H9 (cell line): Measurements from ENCODE around the gene FAXC. TPM values are rescaled to one million over a fixed set of nuclear protein-coding genes. Genes with fewer than 3 reads are reported as not detected.
A peak's percentile ranks its signal among the peaks of the same experiment; 100 is the strongest.

Experiments used
- DNase-seq: peaks from one replicate; pipeline ENCODE4 v3.0.0-alpha.2; 2017
- H2AFZ ChIP-seq: one replicate; pipeline ENCODE4 v1.6.1; 2013; ENCODE audit warnings: mild to moderate bottlenecking, low read length, control low read depth, moderate library complexity
- H2AK5ac ChIP-seq: 2 replicates; pipeline ENCODE4 v1.6.1; 2013; ENCODE audit warnings: low read length, control low read depth, mixed read lengths; ENCODE audit not compliant: insufficient read length
- H2BK120ac ChIP-seq: one replicate; pipeline ENCODE4 v1.6.1; 2013; ENCODE audit warnings: low read depth, mild to moderate bottlenecking, low read length, control low read depth, inconsistent platforms; ENCODE audit not compliant: poor library complexity, severe bottlenecking
- H2BK12ac ChIP-seq: 2 replicates; pipeline ENCODE4 v1.6.1; 2013; ENCODE audit warnings: low read length, control low read depth, mixed read lengths, low read depth; ENCODE audit not compliant: insufficient read length
- H2BK15ac ChIP-seq: 2 replicates; pipeline ENCODE4 v1.6.1; 2013; ENCODE audit warnings: low read depth, low read length, control low read depth
- H2BK20ac ChIP-seq: one replicate; pipeline ENCODE4 v1.6.1; 2013; ENCODE audit warnings: low read depth, mild to moderate bottlenecking, low read length, control low read depth, inconsistent platforms; ENCODE audit not compliant: poor library complexity, severe bottlenecking
- H2BK5ac ChIP-seq: 2 replicates; pipeline ENCODE4 v1.6.1; 2013; ENCODE audit warnings: low read length, control low read depth, mixed read lengths; ENCODE audit not compliant: insufficient read length
- H3K14ac ChIP-seq: 2 replicates; pipeline ENCODE4 v1.6.1; 2013; ENCODE audit warnings: low read length, control low read depth; ENCODE audit not compliant: insufficient read depth
- H3K18ac ChIP-seq: 2 replicates; pipeline ENCODE4 v1.6.1; 2013; ENCODE audit warnings: low read depth, mild to moderate bottlenecking, mixed read lengths, low read length, control low read depth; ENCODE audit not compliant: insufficient read length
- H3K23ac ChIP-seq: 2 replicates; pipeline ENCODE4 v1.6.1; 2013; ENCODE audit warnings: low read length, control low read depth, mixed read lengths, low read depth; ENCODE audit not compliant: insufficient read length
- H3K23me2 ChIP-seq: 2 replicates; pipeline ENCODE4 v1.6.1; 2013; ENCODE audit warnings: low read depth, mild to moderate bottlenecking, mixed read lengths, low read length, control low read depth; ENCODE audit not compliant: insufficient read length, poor library complexity, severe bottlenecking
- H3K27ac ChIP-seq: 2 replicates; pipeline ENCODE4 v1.5.1; 2013; ENCODE audit warnings: low read length, control low read depth, mixed read lengths, low read depth; ENCODE audit not compliant: insufficient read length
- H3K27me3 ChIP-seq: 2 replicates; pipeline ENCODE4 v1.6.1; 2013; ENCODE audit warnings: low read length, control low read depth, inconsistent platforms; ENCODE audit not compliant: insufficient read depth
- H3K4ac ChIP-seq: 2 replicates; pipeline ENCODE4 v1.6.1; 2013; ENCODE audit warnings: low read depth, mild to moderate bottlenecking, control low read depth, inconsistent platforms, low read length, moderate library complexity
- H3K4me1 ChIP-seq: 2 replicates; pipeline ENCODE4 v1.6.1; 2013; ENCODE audit warnings: low read length, control low read depth, inconsistent platforms; ENCODE audit not compliant: insufficient read depth
- H3K4me2 ChIP-seq: 2 replicates; pipeline ENCODE4 v1.6.1; 2013; ENCODE audit warnings: low read length, control low read depth, mixed read lengths; ENCODE audit not compliant: insufficient read length, insufficient read depth
- H3K56ac ChIP-seq: 2 replicates; pipeline ENCODE4 v1.6.1; 2013; ENCODE audit warnings: low read depth, mild to moderate bottlenecking, mixed read lengths, low read length, control low read depth; ENCODE audit not compliant: insufficient read length
- H3K79me1 ChIP-seq: 2 replicates; pipeline ENCODE4 v1.6.1; 2013; ENCODE audit warnings: low read depth, mild to moderate bottlenecking, moderate library complexity, low read length, control low read depth, inconsistent platforms; ENCODE audit not compliant: insufficient read depth, poor library complexity, severe bottlenecking
- H3K79me2 ChIP-seq: 2 replicates; pipeline ENCODE4 v1.6.1; 2013; ENCODE audit warnings: low read length, control low read depth, inconsistent platforms; ENCODE audit not compliant: insufficient read depth
- H3K9ac ChIP-seq: 2 replicates; pipeline ENCODE4 v1.6.1; 2013; ENCODE audit warnings: low read length, control low read depth, mixed read lengths; ENCODE audit not compliant: insufficient read length; ENCODE audit errors: extremely low read depth
- H3K9me3 ChIP-seq: one replicate; pipeline ENCODE4 v1.6.1; 2013; ENCODE audit warnings: low read depth, low read length, inconsistent platforms; ENCODE audit not compliant: control insufficient read depth
- H3T11ph ChIP-seq: one replicate; pipeline ENCODE4 v1.6.1; 2013; ENCODE audit warnings: mild to moderate bottlenecking, low read length, control low read depth, inconsistent platforms
- H4K20me1 ChIP-seq: one replicate; pipeline ENCODE4 v1.6.1; 2013; ENCODE audit not compliant: control insufficient read depth, insufficient read length, insufficient read depth
- H4K5ac ChIP-seq: 2 replicates; pipeline ENCODE4 v1.6.1; 2013; ENCODE audit warnings: low read depth, mild to moderate bottlenecking, mixed read lengths, low read length, control low read depth; ENCODE audit not compliant: insufficient read length
- H4K8ac ChIP-seq: replicated peaks from 2 replicates; pipeline ENCODE4 v1.6.1; 2013; ENCODE audit warnings: low read length, control low read depth, mixed read lengths, low read depth; ENCODE audit not compliant: insufficient read length
- H4K91ac ChIP-seq: 2 replicates; pipeline ENCODE4 v1.6.1; 2013; ENCODE audit warnings: low read depth, mild to moderate bottlenecking, moderate library complexity, mixed read lengths, low read length, control low read depth; ENCODE audit not compliant: insufficient read length
- H3K27ac Mint-ChIP-seq, 3 experiments: 2 replicates in 2 of 3; 3 replicates in 1 of 3; pipeline ENCODE4 v1.8.0; 2020 to 2021; ENCODE audit warnings: mixed read lengths in 3 of 3, mild to moderate bottlenecking in 1 of 3, moderate library complexity in 1 of 3
- H3K27me3 Mint-ChIP-seq: 2 replicates; pipeline ENCODE4 v1.8.0; 2021; ENCODE audit warnings: low read depth, mild to moderate bottlenecking, moderate library complexity, mixed read lengths
- H3K36me3 Mint-ChIP-seq, 3 experiments: 2 replicates in 2 of 3; 3 replicates in 1 of 3; pipeline ENCODE4 v1.8.0; 2020 to 2021; ENCODE audit warnings: low read depth in 3 of 3, mixed read lengths in 3 of 3; ENCODE audit not compliant: insufficient read depth in 1 of 3
- H3K4me1 Mint-ChIP-seq, 2 experiments: 2 replicates each; pipeline ENCODE4 v1.8.0; 2020; ENCODE audit warnings: mixed read lengths in 2 of 2
- H3K4me3 Mint-ChIP-seq, 2 experiments: 2 replicates in 1 of 2; 3 replicates in 1 of 2; pipeline ENCODE4 v1.8.0; 2020 to 2021; ENCODE audit warnings: mild to moderate bottlenecking in 2 of 2, mixed read lengths in 2 of 2, moderate library complexity in 1 of 2
- H3K9me3 Mint-ChIP-seq, 2 experiments: 2 replicates in 1 of 2; 3 replicates in 1 of 2; pipeline ENCODE4 v1.8.0; 2020; ENCODE audit warnings: mild to moderate bottlenecking in 2 of 2, mixed read lengths in 2 of 2, moderate library complexity in 1 of 2
- WGBS: extraction: QIAGEN DNeasy Blood & Tissue Kit; methylation state at CpG from one replicate; pipeline ENCODE4 v1.1.7; 2013; ENCODE audit warnings: missing lambda C conversion rate, low lambda C conversion rate, mixed read lengths; ENCODE audit not compliant: insufficient read length; ENCODE audit errors: extremely low coverage; 5-methylcytosine and 5-hydroxymethylcytosine counted together
- total RNA-seq: library from RNA; stranded (reverse); gene quantifications from 2 replicates; pipeline ENCODE4 v1.2.1, GENCODE V29; 2021
- TF ChIP-seq, protein P1 (sequence below): fragments of 200-600 bp; sonication (generic); conservative IDR thresholded peaks from 3 replicates; pipeline ENCODE4 v1.8.0; 2021; ENCODE audit warnings: antibody characterized with exemption, mild to moderate bottlenecking

The FAXC gene
- total RNA-seq, 1 experiment from 2014 or later: 17.2 TPM

DNA sequence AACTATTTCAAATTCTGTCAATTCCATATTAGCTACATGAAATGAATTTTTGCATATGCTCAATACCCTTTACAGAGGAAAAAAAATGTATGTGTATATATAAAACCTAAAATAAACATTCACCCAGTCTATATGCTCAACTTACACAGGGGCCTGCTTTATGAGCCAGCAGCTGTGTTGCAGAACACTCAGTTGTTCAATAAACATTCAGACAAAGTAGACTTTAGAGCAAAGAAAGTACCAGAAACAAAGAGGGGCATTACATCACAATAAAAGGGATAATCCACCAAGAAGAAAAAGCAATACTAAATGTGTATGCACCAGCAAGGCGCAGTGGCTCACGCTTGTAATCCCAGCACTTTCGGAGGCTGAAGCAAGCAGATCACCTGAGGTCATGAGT is 35.0 kb upstream of the FAXC start:
- Histone ChIP-seq H2AK5ac (no peak overlapping the region), H4K5ac (no peak overlapping the region), H3K18ac (no peak overlapping the region), H3K27ac (no peak overlapping the region), H2BK15ac (no peak overlapping the region), H3K79me2 (no peaks in the 10 kb centered on the region), H3K14ac (no peak overlapping the region), H2BK120ac (no peak overlapping the region), H4K20me1 (no peaks in the 10 kb centered on the region), H3K9ac (no peak overlapping the region), H3K23me2 (no peaks in the 10 kb centered on the region), H3K79me1 (no peaks in the 10 kb centered on the region), H3T11ph (no peak overlapping the region), H2BK5ac (no peak overlapping the region), H2AFZ (no peak overlapping the region), H3K4me2 (no peak overlapping the region), H2BK20ac (no peak overlapping the region), H4K91ac (no peak overlapping the region), H3K4me1 (no peaks in the 10 kb centered on the region), H3K4ac (no peak overlapping the region), H3K9me3 (no peaks in the 10 kb centered on the region), H3K23ac (no peak overlapping the region), H2BK12ac (no peak overlapping the region), H4K8ac (no peak overlapping the region), H3K27me3 (no peaks in the 10 kb centered on the region), H3K56ac (no peak overlapping the region)
- Mint-ChIP-seq H3K27ac (peak overlapping the region in 1 of 3 experiments; percentile 32; a peak in 1 of 7 replicates), H3K36me3 (no peaks in the 10 kb centered on the region), H3K27me3 (no peaks in the 10 kb centered on the region), H3K9me3 (no peaks in the 10 kb centered on the region), H3K4me1 (peaks cover 0 to 6% of the 10 kb centered on the region in 2 experiments; a peak in 3 of 4 replicates), H3K4me3 (no peak overlapping the region)
- TF ChIP-seq, protein P1, sequence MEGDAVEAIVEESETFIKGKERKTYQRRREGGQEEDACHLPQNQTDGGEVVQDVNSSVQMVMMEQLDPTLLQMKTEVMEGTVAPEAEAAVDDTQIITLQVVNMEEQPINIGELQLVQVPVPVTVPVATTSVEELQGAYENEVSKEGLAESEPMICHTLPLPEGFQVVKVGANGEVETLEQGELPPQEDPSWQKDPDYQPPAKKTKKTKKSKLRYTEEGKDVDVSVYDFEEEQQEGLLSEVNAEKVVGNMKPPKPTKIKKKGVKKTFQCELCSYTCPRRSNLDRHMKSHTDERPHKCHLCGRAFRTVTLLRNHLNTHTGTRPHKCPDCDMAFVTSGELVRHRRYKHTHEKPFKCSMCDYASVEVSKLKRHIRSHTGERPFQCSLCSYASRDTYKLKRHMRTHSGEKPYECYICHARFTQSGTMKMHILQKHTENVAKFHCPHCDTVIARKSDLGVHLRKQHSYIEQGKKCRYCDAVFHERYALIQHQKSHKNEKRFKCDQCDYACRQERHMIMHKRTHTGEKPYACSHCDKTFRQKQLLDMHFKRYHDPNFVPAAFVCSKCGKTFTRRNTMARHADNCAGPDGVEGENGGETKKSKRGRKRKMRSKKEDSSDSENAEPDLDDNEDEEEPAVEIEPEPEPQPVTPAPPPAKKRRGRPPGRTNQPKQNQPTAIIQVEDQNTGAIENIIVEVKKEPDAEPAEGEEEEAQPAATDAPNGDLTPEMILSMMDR: no peak
- WGBS: no CpG with 5 or more reads among the region's 3 CpGs
- no peak for DNase-seq
